Dermis blood vessel endothelial cell (primary cell): ENCODE data around the gene PRX. TPM values are rescaled to one million over a fixed set of nuclear protein-coding genes. Genes with fewer than 3 reads are reported as not detected.

ENCODE experiments used
- DNase-seq: peaks from one replicate; pipeline ENCODE4 v3.0.0; 2010
- total RNA-seq: library from RNA; depleted of rRNA; stranded (reverse); fragments of >200 nt; gene quantifications from 2 replicates; pipeline ENCODE4 v1.2.3, GENCODE V29; 2014

Gene PRX
- total RNA-seq, 1 donor from 2014 or later, result 1.7 TPM

GRCh38 chr19:40363069-40363468 is 50.1 kb downstream of the PRX start:
- no peak for DNase-seq

DNA sequence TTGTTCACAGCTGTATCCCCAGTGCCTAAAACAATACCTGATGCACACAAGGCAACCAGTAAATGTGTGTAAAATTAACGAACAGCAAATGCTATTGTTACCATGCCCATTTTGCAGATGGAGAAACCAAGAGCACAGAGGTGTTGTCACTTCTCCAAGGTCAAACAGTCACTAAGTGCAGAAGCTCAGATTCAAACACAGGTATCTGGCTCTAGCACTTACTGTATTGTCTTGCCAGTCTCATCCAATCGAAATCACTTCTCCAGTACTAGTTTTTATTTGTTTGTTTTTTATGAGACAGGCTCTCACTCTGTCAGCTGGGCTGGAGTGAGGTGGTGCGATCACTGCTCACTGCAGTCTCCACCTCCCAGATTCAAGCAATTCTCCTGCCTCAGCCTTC is 51.0 kb downstream of the PRX start:
- no peak for DNase-seq

- no peak for DNase-seq
Measured at GRCh38 chr19:40360708-40361241, 52.4 kb downstream of the PRX start.

DNA sequence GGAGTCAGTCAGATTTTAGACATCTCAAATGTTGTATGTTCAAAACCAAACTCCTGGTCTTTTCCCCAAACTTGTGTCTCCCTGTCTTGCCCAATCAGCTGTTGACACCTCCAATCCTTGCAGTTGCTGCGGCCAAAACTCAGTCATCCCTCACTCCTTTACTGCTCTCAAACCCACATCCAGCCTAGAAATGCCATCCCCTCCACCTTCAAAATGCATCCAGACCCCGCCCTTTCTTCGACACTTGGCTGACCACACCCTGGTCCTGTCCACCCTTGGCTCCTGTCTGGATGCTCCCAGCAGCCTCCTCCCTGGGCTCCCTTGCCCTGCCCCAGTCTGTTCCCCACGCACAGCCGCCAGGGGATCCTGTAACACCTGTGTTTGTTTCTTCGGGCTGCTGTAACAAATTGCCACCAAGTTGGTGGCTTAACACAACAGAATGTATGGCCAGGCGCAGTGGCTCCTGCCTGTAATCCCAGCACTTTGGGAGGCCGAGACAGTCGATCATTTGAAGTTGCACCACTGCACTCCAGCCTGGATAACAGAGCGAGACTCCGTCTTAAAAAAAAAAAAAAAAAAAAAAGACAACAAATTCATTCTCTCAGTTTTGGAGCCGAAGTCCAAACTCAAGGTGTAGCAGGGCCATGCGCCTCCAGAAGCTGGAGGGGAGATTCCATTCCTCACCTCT is 53.0 kb downstream of the PRX start:
- DNase-seq, result no peak

DNA sequence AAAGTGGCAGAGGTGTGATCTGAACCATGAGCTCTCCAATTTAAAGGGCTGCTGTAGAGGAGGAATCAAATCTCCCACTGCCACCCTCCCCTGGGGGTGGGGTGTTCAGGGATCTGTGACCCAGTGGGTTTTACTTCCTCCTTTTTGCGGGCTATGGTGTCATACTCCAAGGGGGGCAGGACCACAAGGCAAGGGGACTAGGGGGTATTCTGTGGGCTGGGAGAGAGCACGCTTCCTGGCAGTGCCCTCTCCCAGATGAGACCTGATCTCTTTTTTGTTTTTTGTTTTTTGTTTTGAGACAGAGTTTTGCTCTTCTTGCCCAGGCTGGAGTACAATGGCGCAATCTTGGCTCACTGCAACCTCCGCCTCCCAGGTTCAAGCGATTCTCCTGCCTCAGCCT is 54.4 kb downstream of the PRX start:
- DNase-seq, result no peak

DNA sequence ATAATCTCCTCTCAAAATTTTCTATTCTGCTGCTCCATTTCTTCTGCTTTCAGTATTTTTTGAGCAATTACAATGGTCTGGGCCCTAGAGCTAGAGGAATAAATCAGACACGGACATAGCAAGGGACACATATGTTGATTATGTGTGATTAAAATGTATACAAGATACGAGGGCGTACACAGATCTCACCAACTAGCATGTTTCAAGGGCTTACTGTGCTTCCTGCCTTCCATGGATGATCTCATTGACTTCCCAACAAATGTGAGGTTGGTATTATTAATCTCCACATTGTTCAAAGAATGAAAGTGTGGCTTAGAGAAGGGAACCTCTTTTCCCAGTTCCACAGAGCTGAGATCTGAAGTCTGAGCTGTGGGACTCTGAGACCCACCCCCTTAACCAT is 55.5 kb downstream of the PRX start:
- peak; percentile 70 for DNase-seq

- peak; percentile 50 for DNase-seq
Measured at GRCh38 chr19:40356681-40357595, 56.2 kb downstream of the PRX start.

DNA sequence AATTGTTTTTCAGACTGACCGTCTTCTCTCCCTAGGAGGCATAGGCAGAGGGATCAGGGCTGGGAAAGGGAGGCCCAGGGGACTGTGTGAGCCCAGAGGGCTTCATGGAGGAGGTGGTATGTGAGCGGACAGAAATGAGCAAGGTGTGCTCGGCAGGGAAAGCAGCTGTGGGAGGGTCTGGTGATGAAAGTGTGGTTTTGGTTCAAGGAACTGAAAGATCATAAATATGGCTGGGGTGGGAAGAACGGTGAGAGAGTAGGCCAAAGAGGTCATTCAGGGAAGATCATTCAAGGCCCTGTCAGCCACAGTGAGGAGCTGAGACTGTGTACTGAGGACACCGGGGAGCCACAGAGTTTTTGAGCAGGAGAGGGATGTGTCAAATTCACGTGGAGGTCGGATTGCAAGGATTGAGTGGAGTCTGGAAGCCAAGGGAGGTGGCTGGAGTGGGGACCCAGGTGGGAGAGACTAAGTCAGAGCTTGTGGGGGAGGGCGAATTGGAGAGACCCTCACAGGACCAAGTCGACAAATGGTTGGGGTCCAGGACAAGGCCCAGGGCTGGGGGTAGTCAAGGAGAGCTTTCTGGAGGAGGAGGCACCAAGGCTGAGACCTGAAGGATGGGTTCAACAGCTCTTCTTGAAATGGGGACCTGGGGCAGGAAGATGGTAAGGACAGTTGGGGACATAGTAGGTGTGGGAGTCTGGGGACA is 57.0 kb downstream of the PRX start:
- DNase-seq, result no peak

DNA sequence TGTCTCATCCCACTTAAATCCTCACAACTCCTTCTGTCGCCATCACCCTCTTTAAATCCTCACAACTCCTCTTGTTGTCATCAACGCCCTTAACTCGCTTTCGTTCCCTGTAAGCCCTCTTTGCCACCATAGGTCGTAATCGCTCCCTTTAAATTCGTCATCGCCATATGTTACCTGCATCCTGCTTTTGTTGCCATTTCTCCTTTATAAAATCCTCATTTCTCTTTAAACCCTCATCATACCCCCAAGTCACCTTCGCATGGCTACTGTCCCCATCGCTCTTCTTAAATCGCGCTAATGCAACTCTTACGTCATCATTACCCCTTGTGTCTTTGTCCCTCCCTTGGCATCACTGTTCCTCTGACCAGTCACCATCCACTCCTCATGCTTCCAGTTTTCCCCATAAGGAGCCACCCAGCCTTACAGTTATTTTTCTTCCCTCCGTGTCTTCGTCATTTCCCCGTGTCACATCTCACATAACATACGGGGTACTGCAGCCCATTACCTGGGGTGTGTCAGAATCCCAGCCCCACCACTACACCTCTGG is 64.1 kb downstream of the PRX start:
- peak; percentile 64 for DNase-seq

DNA sequence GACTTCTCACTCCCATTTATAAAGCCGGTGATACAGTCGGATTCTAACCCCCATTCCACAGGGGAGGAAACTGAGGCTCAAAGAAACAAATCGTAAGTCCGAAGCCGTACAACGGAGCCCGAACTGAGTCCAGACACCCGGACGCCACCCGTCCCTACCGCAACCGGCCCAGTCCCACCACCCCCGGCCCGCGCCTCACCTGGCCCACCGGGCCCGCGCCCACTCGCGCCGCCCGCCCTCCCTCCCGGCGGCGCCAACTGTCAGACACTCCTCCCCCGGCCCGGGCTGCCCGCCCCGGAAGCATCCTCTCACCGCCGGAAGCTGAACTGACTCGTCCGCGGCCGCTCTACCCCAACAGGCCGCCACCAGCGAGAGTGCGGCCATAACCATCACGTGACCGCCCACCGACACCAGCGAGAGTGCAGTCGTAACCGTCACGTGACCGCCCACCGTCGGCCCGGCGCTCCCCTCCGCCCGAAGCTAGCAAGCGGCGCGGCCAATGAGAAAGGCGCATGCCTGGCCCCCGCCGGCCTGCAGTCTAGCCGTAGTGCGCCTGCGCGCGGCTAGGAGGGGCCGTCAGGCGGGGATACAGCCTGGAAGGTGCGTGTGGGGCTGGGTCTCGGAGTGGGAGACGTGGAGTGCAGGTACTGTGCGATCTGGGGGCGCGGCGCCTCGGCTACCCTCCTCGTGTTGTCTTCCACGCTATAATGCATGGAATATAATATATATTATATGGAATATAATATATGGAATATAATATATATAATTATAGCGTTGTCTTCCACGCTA is 64.9 kb downstream of the PRX start, which contains the start of the genes C19orf47 and PLD3:
Gene C19orf47 (minus strand): TSS at position 273 of the 789 bp plus-strand sequence. CDS start 6,540 bp downstream, outside the sequence.
Gene PLD3 (plus strand): TSS at position 571 of the 789 bp plus-strand sequence. CDS start 17,789 bp downstream, outside the sequence.
- DNase-seq, result peak; percentile 100

DNA sequence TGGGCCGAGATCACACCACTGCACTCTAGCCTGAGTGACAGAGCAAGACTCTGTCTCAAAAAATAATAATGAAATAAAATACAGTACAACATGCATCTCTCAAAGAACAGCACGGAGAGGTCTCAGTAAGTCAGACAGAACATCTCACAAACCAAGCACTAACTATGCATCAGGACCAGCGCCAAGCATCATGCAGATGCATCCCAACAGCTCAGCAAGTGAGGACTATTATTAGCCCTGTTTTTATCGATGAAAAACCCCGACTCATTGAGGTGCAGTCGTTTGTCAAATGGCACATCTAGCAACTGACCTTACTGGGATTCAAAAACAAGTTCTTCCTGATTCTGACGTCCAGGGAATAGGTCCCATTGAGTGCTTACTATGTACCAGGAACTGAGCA is 68.8 kb downstream of the PRX start:
- no peak for DNase-seq

Other genes with a start within 250 kb of the PRX start
- gene MAP3K10, start 222.0 kb downstream of the PRX start, total RNA-seq, result 6.5 and 8.8 TPM in 2 replicates
- gene TTC9B, start 195.0 kb downstream of the PRX start, total RNA-seq, result not detected in 2 replicates
- 0.09 and 0.34 TPM in 2 replicates for gene CCNP, start 186.7 kb downstream of the PRX start, total RNA-seq
- gene AKT2, start 128.0 kb downstream of the PRX start, total RNA-seq, result 37.3 and 45.8 TPM in 2 replicates
- 5.3 and 9.2 TPM in 2 replicates for gene C19orf47, start 65.0 kb downstream of the PRX start, total RNA-seq
- 173 and 228 TPM in 2 replicates for gene PLD3, start 64.7 kb downstream of the PRX start, total RNA-seq
- gene HIPK4, start 23.2 kb downstream of the PRX start, total RNA-seq, result under 0.01 and 0.05 TPM in 2 replicates
- gene SERTAD1, start 12.6 kb upstream of the PRX start, total RNA-seq, result 18.8 and 38.1 TPM in 2 replicates
- gene SERTAD3, start 31.0 kb upstream of the PRX start, total RNA-seq, result 14.9 and 25.9 TPM in 2 replicates
- gene BLVRB, start 52.4 kb upstream of the PRX start, total RNA-seq, result 43.0 and 58.7 TPM in 2 replicates
- gene SPTBN4, start 53.6 kb upstream of the PRX start, total RNA-seq, result 0.05 and 0.17 TPM in 2 replicates
- 27.7 and 67.0 TPM in 2 replicates for gene SHKBP1, start 163.5 kb upstream of the PRX start, total RNA-seq
- 16.8 and 25.2 TPM in 2 replicates for gene LTBP4, start 188.0 kb upstream of the PRX start, total RNA-seq